Transverse colon (tissue), 4 donors: Measurements from ENCODE around the gene H6PD. TPM values are rescaled to one million over a fixed set of nuclear protein-coding genes. Genes with fewer than 3 reads are reported as not detected.

Experiments used
- DNase-seq: peaks from one replicate; pipeline ENCODE4 v3.0.0-alpha.2; 2019
- H3K27ac ChIP-seq, 4 donors: fragments of 200-600 bp; sonication (generic); 2 replicates each; pipeline ENCODE4 v1.5.1; 2016 to 2018; ENCODE audit warnings: inconsistent platforms in 4 of 4
- H3K27me3 ChIP-seq: fragments of 200-600 bp; sonication (generic); 2 replicates; pipeline ENCODE4 v1.5.1; 2017; ENCODE audit warnings: inconsistent platforms
- H3K36me3 ChIP-seq, 4 donors: fragments of 200-600 bp; sonication (generic); 2 replicates each; pipeline ENCODE4 v1.5.1; 2017 to 2019; ENCODE audit warnings: inconsistent platforms in 4 of 4
- H3K4me1 ChIP-seq, 4 donors: fragments of 200-600 bp; sonication (generic); 2 replicates each; pipeline ENCODE4 v1.5.1; 2017 to 2020; ENCODE audit warnings: inconsistent platforms in 4 of 4
- H3K4me3 ChIP-seq, 4 donors: fragments of 200-600 bp; sonication (generic); 1 replicate in 1 of 4; 2 replicates in 3 of 4; pipeline versions ENCODE4 v1.5.1 to v1.6.1; 2017 to 2019; ENCODE audit warnings: inconsistent platforms in 4 of 4
- H3K9me3 ChIP-seq, 2 donors: fragments of 200-600 bp; sonication (generic); 2 replicates each; pipeline ENCODE4 v1.5.1; 2017 to 2019; ENCODE audit warnings: inconsistent platforms in 2 of 2
- EP300 ChIP-seq: sonication (generic); formaldehyde crosslinking; IDR thresholded peaks from one replicate; pipeline ENCODE4 v1.6.1; 2017; ENCODE audit warnings: antibody characterized with exemption, low read depth
- POLR2A ChIP-seq: fragments of 450-650 bp; IDR thresholded peaks from one replicate; pipeline ENCODE4 v1.6.1; 2016; ENCODE audit warnings: antibody characterized with exemption, mild to moderate bottlenecking, moderate library complexity
- POLR2AphosphoS5 ChIP-seq, 3 donors: sonication (generic); formaldehyde crosslinking; IDR thresholded peaks; one replicate each; pipeline ENCODE4 v1.6.1; 2016; ENCODE audit warnings: antibody characterized with exemption in 3 of 3
- WGBS, 2 donors: methylation state at CpG; one replicate each; pipeline ENCODE4 v1.1.5; 2018; ENCODE audit warnings: low coverage in 1 of 2; 5-methylcytosine and 5-hydroxymethylcytosine counted together
- in situ Hi-C, 4 donors: fragments of 200-750 bp; cut with MboI; loops; one replicate each; pipeline versions ENCODE4 v1.15.0 to v1.15.1; 2017; ENCODE audit warnings: low sequenced_read_pairs in 3 of 4, low pct_ligation_motif_present in 1 of 4, low pct_unique_long_range_greater_than_20kb in 1 of 4
- intact Hi-C: fragments of 100-400 bp; cut with DNase I; formaldehyde crosslinking; loops from one replicate; pipeline ENCODE4 v1.15.1; 2023; ENCODE audit warnings: low total_unique reads
- total RNA-seq, 4 donors: library from RNA; depleted of rRNA; stranded (reverse); fragments of >200 nt; gene quantifications; one replicate each; pipeline ENCODE4 v1.1.0, GENCODE V29; 2016
- TF ChIP-seq, protein P1 (sequence below), 5 experiments: fragments of 200-600 bp in 3 of 5; fragments of 450-650 bp in 2 of 5; sonication (generic) in 3 of 5; IDR thresholded peaks; 1 replicate in 2 of 5; 2 replicates in 3 of 5; pipeline ENCODE4 v1.5.1; 2016 to 2017; ENCODE audit warnings: antibody characterized with exemption in 5 of 5, inconsistent platforms in 3 of 5, mild to moderate bottlenecking in 2 of 5, moderate library complexity in 1 of 5

The H6PD gene
- total RNA-seq, 4 donors from 2014 or later, result 24.1 to 49.4 (median 26.7) TPM

DNA sequence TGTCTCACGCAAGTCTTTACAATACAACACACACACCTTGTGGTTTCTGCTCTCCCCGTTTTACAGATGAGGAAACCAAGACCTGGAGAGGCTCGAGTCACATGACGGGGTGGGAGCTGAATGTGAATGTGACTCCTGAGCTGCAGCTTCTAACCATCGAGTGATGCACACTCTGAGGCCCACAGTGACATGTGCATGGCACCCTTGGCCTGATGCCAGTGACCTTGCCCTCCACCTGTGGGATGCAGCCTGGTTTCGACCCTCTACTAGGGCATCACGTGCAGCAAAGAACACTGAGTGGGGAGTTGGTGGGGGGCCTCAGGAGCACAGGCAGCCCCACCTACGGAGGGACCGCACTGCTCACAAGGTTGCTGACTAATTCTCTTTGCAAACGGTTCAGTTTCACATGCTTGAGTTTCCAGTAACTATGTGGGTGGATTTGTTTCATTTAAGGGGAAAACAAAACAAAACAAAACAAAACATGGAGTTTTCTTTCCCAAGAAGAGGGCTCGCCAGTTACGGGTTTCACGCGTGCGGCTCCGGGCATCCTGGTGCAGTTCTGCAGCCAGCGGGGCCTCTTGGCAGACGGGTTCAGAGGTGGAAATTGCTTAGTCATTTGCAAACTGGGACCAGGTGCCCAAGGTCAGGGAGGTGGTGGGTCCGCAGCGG, 81.0 kb downstream of the H6PD start:
- TF ChIP-seq POLR2AphosphoS5 (IDR thresholded peaks at IDR 0.05), result no peak
- no peak for TF ChIP-seq POLR2A
- TF ChIP-seq, protein P1, sequence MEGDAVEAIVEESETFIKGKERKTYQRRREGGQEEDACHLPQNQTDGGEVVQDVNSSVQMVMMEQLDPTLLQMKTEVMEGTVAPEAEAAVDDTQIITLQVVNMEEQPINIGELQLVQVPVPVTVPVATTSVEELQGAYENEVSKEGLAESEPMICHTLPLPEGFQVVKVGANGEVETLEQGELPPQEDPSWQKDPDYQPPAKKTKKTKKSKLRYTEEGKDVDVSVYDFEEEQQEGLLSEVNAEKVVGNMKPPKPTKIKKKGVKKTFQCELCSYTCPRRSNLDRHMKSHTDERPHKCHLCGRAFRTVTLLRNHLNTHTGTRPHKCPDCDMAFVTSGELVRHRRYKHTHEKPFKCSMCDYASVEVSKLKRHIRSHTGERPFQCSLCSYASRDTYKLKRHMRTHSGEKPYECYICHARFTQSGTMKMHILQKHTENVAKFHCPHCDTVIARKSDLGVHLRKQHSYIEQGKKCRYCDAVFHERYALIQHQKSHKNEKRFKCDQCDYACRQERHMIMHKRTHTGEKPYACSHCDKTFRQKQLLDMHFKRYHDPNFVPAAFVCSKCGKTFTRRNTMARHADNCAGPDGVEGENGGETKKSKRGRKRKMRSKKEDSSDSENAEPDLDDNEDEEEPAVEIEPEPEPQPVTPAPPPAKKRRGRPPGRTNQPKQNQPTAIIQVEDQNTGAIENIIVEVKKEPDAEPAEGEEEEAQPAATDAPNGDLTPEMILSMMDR (IDR thresholded peaks at IDR 0.05), result no peak
- no peak for TF ChIP-seq EP300
- H3K27ac ChIP-seq, result peak overlapping the region; percentile 50 to 72 (median 62)
- no peaks in the 10 kb centered on the region for H3K27me3 ChIP-seq
- peaks cover 5 to 62% (median 39%) of the 10 kb centered on the region in 4 donors for H3K4me1 ChIP-seq
- no peaks in the 10 kb centered on the region for H3K9me3 ChIP-seq
- H3K36me3 ChIP-seq, result no peaks in the 10 kb centered on the region
- DNase-seq, result no peak
- in situ Hi-C loops (no loop called here), intact Hi-C loops (no loop called here)
- 55 to 66% methylated on average over 4 to 18 of the region's 20 CpGs for WGBS, 2 donors
- no peak overlapping the region for H3K4me3 ChIP-seq

DNA sequence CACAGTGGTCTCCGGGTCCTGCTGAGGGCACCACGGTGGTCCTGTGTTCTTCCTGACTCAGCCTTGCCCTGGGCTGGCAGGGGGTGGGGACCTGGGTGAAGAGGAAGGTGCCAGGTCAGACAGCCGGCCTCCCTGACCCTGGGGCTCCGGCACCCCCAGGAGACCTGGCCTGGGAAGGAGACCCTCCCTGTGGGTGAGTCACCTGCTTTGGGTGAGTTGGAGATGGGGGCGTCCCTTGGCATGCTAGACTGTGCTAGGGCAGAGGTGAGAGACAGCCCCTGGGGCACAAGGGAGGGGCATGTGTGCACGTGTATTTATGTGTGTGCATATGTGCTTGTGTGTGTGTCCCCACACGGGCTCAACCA, 81.5 kb downstream of the H6PD start:
- intact Hi-C loops (no loop called here), in situ Hi-C loops (no loop called here)
- H3K9me3 ChIP-seq, result no peaks in the 10 kb centered on the region
- peaks cover 10 to 68% (median 44%) of the 10 kb centered on the region in 4 donors for H3K4me1 ChIP-seq
- H3K4me3 ChIP-seq, result no peak overlapping the region
- H3K36me3 ChIP-seq, result no peaks in the 10 kb centered on the region
- H3K27ac ChIP-seq, result peak overlapping the region; percentile 50 to 72 (median 62)
- no peak for TF ChIP-seq EP300
- TF ChIP-seq, protein P1 (IDR thresholded peaks at IDR 0.05), result no peak
- no peak for TF ChIP-seq POLR2A
- TF ChIP-seq POLR2AphosphoS5 (IDR thresholded peaks at IDR 0.05), result no peak
- WGBS, 2 donors, result 55% methylated on average over 7 of the region's 7 CpGs; no CpG with 5 or more reads in 1 of the 2 donors
- H3K27me3 ChIP-seq, result no peaks in the 10 kb centered on the region
- DNase-seq, result no peak

DNA sequence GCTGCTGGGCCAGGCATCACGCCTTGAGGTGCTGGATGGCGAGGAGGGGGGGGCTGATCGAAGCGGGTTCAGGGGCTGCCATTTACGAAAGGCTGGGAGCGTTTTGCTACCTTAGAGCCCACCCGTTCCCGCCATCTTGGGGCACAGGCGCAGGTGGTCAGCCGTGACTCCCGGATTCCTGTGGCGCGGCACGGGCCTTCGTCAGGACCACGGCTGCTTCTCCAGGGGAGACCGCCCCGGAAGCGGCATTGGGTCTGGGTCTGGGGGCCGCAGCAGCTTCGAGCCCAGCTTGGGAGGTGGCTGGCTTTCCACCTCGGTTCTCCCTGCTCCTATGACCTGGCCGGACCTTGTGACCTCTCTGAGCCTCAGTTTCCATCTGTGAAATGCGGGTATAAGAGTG, 81.9 kb downstream of the H6PD start:
- no peak overlapping the region for H3K4me3 ChIP-seq
- no peaks in the 10 kb centered on the region for H3K36me3 ChIP-seq
- peak overlapping the region; percentile 50 to 72 (median 62) for H3K27ac ChIP-seq
- H3K4me1 ChIP-seq, result peaks cover 11 to 72% (median 46%) of the 10 kb centered on the region in 4 donors
- TF ChIP-seq EP300 (no peak), POLR2AphosphoS5 (IDR thresholded peaks at IDR 0.05) (no peak), POLR2A (no peak)
- TF ChIP-seq, protein P1 (IDR thresholded peaks at IDR 0.05), result no peak
- DNase-seq, result no peak
- intact Hi-C loops, result no loop called here
- H3K27me3 ChIP-seq, result no peaks in the 10 kb centered on the region
- no peaks in the 10 kb centered on the region for H3K9me3 ChIP-seq
- WGBS, 2 donors, result 93% methylated on average over 20 of the region's 24 CpGs; no CpG with 5 or more reads in 1 of the 2 donors
- in situ Hi-C loops, result no loop called here

DNA sequence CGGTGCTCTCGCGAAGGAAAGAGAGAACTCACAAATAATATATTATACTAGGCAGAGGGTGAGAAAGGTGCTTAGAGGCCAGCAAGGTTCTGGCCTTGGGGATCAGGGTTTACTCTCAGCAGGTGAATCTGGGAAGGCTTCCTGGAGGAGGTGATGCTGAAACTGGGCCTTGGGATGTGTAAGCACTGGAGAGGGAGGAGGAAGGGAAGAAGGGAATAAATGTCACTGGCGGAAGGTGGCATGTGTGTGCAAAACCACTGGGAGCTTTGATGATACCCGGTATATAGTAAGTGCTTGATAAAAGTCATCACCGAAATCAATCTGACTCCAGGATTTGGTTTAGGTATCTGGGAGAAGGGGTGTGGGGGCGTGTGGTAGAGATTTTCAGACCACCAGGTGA, 82.5 kb downstream of the H6PD start:
- intact Hi-C loops, result no loop called here
- no peaks in the 10 kb centered on the region for H3K27me3 ChIP-seq
- 88 to 90% methylated on average over 4 to 7 of the region's 7 CpGs for WGBS, 2 donors
- no peaks in the 10 kb centered on the region for H3K9me3 ChIP-seq
- H3K27ac ChIP-seq, result peak overlapping the region; percentile 59 to 77 (median 68)
- in situ Hi-C loops, result no loop called here
- TF ChIP-seq, protein P1 (IDR thresholded peaks at IDR 0.05), result no peak
- TF ChIP-seq POLR2A (no peak), POLR2AphosphoS5 (IDR thresholded peaks at IDR 0.05) (no peak), EP300 (no peak)
- H3K36me3 ChIP-seq, result no peaks in the 10 kb centered on the region
- peaks cover 16 to 78% (median 49%) of the 10 kb centered on the region in 4 donors for H3K4me1 ChIP-seq
- DNase-seq, result no peak
- H3K4me3 ChIP-seq, result no peak overlapping the region
